NT2/D1 (cell line): ENCODE data around the gene PKHD1.

Experiments
- YY1 ChIP-seq: IDR thresholded peaks from 2 replicates; pipeline ENCODE4 v1.6.1; 2011; ENCODE audit not compliant: insufficient read length, insufficient read depth
- ZNF274 ChIP-seq: IDR thresholded peaks from 2 replicates; pipeline ENCODE4 v1.6.1; 2011; ENCODE audit warnings: mild to moderate bottlenecking, low read depth, low read length

DNA sequence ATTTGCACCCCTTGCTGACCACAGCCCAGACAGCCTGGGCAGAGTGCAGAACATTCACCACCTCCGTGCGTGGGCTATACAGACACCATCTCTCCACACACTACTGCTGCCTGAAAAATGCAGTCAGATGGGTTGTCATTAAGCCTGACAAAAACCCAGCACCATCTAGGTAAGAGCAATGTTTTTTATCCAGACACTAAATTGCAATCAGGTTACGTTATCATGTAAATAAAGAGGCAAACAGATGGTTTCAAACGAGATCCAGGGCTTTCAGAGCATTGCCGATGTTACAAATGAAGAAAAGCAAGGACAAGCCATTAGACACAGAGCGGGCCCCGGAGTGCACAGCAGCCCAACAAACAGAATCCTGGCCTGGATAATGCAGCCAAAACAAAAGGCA is 269.6 kb downstream of the PKHD1 start:
- TF ChIP-seq ZNF274 (no peak), YY1 (no peak)
